Ishikawa (cell line): Measurements from ENCODE around the gene GSK3B.

ENCODE experiments used
- CEBPB ChIP-seq: IDR thresholded peaks from 2 replicates; pipeline ENCODE4 v1.6.1; 2012
- EP300 ChIP-seq: IDR thresholded peaks from 2 replicates; pipeline ENCODE4 v1.6.1; 2012; ENCODE audit warnings: borderline replicate concordance

GRCh38 chr3:120093911-120094775 is at the start of gene GSK3B:
- TF ChIP-seq EP300, result no peak
- no peak for TF ChIP-seq CEBPB
